HG03469 (cell line): Measurements from ENCODE around the gene CACNA1H.

Source experiments
- ATAC-seq: cut with Tn5 transposase; IDR thresholded peaks from one replicate; pipeline ENCODE4 v1.9.1; 2021; ENCODE audit warnings: mild to moderate bottlenecking, moderate library complexity, moderate number of reproducible peaks; ENCODE audit not compliant: unreplicated experiment

The CACNA1H gene

DNA sequence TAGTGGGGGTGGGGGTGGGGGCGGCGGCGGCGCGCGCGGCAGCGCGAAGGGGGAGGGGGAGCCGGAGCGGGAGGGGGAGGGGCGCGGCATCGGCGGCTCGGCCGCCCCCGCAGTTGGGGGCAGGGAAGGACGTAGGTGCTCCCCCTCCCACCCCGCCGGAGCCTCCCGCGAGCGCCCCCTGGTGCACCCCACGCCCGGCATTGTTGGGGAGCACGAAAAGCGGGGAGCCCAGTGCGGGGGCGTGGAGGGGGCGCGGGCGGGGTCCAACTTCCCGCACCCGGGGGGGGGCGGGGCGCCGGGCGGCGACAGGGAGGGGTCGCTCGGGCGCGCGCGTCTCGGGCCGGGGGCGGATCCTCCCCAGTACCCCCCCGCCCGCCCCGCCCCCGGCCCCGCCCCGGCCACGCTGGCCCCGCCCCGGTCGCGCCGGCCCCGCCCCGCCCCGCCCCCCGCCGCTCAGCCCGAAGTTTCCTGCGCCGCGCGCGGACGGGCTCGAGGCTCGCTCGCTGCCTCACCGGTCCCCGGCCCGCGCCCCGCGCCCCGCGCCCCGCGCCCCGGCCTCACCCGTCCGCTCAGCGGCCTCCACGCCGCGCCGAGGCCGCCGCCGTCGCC, at the start of gene CACNA1H:
TSS of gene CACNA1H (plus strand) at position 456 of the 609 bp plus-strand sequence. CDS start 632 bp downstream, outside the sequence.
- ATAC-seq: no peak

DNA sequence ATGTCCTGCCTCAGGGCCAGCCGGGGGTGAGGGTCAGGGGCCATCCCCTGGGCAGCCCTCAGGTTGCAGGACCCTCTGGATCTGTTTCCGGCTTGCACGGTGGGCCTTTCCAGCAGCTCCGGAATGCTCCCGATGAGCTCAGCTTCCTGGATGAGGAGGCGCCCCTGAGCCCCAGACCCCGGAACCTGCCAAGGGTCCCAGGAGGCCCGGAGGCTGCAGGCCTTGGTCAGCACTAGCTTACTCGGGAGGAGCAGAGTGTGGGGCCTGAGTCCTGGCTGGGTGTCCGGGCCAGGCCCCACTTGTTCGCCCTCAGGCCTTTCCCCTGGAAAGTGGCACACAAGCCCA, 49.3 kb upstream of the CACNA1H start:
- ATAC-seq: no peak

DNA sequence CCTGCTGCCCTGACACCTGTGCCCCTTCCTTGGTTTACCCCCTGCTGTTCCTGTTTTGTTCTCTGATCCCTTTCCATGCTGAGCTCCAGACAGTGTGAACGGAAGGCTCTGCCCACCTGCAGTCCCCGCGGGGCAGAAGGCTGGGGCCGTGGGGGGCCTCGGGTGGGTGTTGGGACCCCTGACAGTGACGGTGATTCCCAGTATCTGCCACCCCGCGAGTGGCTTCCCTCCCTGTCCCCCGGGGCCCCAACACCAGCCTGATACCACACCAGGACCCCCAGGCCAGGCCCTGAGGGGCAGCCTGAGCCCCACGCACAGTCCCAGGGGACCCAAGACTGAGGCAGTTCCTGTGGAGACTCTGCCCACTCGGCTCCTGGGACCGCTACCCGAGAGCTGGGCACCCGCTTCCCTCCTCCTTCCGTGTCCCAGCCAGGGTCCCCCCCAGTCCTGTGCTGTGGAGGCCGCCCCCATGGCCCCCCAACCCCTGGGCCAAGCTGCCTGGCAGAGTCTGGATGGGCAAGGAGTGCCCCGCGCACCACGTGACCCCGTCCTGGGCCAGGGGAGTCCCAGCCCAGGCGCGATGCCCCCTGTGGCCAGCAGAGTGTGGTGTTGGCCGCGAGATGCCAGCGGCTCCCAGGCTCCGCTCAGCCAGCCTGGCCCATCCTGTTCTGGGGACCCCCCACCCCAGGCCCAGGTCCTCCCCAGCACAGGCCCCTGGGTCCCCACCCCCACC, 46.9 kb upstream of the CACNA1H start:
- no peak for ATAC-seq

DNA sequence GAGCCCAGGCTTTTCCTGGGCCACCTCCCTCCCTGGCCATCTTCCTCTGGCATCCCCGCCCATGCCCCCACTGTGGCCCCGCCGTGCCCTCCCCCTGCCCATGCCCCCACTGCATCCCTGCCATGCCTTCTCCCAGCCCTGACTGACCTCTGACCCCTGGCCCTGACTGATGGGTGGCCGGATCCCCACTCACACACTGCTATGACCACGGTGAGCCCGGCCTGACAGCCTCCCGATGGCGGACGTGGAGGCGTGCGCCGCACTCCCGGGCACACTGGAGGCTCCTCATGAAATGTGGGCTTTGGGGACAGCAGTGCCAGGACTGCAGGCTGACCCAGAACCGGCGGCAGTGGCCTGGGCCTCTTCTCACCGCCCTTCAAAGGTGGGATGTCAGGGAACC, 46.2 kb upstream of the CACNA1H start:
- ATAC-seq: no peak

DNA sequence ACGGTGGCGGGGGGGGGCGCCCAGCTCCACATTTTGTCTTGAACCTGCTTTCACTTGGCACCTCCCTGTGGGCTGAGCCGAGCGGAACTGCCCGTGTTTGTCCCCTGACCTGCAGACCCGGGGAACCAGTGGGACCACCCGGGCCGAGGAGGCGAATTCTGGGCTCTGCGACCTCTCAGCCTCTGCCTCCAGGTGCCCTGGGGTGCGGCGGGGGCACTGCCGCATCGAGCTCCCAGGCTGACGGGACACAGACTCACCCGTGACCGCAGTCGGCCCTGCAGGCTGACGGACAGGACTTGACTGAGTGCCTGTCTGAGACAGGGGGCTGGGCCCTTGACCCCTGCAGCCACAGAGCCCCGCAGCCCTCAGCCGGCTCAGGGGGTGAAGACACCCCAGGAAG, 45.8 kb upstream of the CACNA1H start:
- ATAC-seq: no peak

DNA sequence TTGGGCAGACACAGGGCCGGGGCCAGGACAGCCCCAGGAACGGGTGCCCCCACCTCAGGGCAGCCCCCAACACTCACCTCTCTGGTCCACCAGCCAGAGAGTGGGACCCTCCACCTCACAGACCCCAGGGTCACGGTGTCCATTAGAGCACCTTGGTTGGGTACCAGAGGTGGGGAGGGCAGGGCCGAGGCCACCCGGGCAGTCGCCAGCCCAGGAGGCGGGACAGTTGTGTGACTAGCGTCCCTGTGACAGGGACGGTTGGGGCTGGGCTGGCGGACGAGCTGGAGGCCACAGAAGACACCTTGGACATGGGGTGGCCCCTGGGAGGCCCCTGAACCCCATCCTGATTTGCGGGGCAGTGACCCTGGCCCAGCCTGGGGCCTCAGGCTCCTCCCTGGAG, 45.2 kb upstream of the CACNA1H start:
- no peak for ATAC-seq

DNA sequence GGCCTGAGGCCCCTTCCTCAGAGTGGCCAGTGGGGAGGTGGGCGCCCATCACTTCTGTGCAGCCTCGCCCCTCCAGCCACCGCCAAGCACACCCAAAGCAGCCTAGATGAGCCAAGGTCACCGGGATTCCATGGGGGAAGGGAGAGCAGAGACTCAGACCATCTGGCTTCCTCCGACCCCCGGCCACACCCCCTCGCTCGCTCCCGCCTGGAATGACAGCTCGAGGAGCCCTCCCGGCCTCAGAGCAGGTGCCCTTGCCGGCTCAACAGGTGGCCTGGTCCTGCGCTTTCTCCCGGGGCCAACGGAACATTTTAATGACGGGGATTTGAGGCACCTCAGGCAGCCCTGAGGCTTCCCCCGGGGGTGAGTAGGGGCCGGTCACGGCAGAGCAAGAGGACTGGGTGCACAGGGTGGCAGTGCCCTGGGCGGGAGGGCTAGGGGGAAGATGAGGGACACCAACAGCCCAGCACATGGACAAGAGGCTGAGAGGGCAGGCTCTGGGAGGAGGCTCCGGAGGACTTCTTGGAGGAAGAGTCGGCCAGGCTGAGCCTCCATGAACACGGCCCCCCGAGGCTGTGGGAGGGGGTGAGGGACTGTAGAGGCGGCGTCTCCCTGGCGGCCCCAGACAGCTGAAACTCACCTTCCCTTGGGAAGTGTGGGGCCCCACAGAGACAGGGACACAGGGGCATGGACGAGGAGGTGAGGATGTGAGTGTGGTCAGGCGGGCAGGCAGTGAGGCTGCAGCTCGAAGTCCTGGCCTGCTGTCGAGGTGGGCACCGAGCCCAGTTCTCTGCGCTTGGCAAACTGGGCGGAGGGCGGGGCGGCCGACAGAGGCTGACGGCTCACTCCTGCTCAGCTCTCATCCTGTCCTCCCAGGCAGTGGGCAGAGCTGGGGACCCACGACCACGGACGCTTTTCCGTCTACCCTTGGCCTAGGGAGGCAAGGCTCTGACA, 44.3 kb upstream of the CACNA1H start:
- no peak for ATAC-seq

DNA sequence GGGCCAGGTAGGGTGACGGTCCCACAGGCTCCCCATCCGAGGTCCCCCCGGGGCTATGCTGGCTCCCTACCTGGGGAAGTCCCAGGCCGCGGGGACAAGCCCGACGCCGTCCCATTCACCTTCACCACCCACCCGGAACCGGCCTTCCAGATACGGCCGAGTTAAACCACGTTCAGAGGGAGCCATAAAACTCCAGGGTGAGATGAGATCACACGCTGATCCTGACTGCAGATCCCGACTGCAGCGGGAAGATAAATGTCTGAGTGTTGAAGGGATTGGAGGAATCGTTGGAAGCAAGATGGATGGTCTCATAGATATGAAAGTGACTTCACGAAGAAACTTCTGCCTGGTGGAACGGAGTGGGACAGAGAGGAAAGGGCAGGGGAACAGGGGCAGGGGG, 43.3 kb upstream of the CACNA1H start:
- ATAC-seq: no peak

DNA sequence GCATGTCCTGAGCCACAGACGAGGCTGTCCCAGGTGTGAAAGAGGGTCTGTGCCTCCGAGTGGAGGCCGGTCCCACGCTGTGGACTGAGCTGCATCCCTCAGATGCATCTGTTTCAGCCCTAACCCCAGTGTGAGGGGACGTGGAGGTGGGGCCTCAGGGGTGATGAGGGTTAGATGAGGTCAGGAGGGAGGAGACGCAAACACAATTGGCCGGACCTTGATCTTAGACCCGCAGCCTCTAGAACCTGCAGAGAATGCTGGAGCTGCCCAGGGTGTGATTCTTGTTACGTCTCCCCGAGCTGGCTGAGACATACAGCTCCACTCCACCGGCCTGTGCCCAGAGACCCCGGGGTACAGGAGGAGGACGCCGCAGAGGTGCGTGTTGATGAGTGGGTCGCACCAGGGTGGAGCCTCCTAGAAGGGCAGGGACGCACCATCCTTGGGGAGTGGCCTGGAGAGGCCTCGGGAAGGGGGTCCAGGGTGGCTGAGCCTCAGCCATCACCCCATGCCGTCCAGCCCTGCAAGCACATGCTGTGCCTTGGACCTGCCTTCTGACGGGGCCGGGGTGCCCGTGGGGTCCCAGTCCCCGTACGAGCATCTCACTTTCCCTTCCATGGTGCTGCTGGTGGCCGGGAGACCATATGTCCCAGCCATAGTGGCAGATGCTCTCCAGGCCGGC, 40.3 kb upstream of the CACNA1H start:
- no peak for ATAC-seq

DNA sequence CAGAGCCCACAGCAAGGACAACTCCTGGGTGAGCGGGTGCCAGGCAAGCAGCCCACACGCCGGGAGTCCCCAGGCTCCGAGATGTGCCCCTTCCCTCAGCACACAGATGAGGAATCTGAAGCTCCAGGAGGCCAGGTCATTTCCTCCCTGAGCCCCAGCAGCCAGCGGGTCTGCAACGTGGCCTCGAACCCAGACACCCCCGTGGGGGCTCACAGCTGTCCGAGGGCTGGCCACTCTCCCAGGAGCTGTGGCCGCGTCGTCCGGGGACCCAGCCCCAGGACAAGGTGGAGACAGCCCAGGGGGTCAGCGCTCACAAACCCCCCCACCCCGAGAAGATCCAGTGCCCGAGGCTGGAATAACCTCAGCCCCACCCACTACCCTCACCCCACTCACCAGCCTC, 39.4 kb upstream of the CACNA1H start:
- ATAC-seq: no peak

DNA sequence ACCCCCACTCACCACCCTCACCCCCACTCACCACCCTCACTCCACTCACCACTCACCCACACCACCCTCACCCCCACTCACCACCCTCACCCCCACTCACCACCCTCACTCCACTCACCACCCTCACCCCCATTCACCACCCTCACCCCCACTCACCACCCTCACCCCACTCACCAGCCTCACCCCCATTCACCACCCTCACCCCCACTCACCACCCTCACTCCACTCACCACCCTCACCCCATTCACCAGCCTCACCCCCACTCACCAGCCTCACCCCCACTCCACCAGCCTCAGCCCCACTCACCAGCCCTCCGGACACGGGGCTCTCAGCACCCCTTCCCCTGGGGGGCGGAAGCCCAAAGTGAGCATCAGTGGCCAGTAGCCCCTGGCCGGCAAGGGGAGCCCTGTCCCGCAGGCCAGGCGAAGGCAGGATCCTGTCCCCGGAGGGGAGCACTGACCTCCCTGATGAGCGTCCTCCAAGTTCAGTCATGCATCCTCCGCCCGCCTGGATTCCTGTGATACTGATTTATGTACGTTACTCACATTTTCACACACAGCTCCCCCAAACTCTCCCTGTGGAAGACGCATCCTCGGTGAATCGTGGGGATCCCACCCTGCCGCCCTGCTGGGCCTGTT, 38.9 kb upstream of the CACNA1H start:
- no peak for ATAC-seq

DNA sequence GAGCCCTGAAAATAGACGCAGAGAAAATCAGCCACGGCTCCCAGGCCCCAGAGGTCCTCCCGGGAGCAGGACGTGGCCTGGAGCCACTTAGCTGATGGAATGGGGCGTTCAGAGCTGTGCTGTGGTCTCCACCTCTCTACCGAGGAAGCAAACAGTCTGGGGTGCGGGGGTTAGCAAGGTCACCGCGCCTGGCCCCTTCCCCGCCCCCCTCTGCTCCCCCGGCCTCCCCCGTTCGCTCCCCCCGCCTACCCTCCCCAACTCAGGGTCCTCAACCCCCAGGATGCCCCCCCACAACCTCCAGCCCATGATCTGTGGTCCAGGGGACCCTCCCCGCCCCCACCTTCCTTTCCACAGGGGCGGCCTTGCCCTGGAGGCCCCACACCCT, 36.2 kb upstream of the CACNA1H start:
- no peak for ATAC-seq

DNA sequence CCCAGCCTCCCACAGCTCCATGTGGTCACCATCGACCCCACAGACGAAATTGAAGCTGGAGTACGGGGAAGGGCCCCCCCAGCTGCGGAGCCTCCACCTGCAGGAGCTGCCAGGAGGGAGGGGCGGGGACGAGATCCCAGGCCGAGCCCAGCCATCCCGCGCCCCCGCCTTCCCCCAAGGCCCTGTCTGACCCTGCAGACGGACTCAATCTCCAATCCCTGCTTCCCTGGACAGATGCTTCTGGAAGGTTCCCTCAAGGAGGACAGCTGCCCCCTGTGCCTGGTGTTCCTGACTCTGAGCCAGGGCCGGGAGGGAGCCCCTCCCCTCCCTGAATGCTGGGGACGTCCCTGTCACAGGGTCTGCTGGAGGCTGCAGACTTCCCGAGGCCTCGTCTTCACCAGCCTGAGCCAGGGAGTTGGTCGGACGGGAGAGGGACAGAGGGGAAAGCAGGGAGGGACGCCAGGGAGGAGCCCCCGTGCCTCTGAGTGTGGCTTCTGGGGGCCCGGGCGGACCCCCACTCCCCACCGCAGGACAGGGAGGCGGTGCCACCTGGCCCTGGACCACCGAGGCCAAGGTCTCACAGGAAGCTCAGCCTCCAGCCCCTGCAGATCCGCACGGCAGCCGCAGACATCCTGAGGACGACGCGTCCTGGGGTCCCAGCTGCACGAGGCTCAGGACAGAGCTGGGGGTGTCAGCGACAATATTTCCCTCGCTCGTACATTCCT, 35.6 kb upstream of the CACNA1H start:
- no peak for ATAC-seq

DNA sequence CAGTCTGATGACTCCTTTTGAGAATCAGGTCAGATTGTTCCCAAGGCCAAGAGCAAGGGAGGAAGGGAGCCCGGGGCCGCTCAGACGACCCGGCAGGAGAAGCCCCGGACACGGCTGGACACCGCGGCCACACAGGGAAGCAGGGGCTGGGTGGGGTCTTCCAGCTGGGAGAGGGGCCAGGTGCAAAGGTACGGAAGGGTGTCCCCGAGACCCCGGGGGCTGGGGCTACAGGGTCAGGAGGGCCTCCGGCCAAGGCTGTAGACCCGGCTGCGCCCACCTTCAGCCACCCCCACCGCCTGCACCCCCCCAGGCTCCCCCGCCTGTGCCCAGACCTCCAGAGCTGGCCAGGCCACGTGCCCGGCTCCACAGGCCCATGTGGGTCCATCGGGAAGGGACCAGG, 35.0 kb upstream of the CACNA1H start:
- ATAC-seq: no peak

DNA sequence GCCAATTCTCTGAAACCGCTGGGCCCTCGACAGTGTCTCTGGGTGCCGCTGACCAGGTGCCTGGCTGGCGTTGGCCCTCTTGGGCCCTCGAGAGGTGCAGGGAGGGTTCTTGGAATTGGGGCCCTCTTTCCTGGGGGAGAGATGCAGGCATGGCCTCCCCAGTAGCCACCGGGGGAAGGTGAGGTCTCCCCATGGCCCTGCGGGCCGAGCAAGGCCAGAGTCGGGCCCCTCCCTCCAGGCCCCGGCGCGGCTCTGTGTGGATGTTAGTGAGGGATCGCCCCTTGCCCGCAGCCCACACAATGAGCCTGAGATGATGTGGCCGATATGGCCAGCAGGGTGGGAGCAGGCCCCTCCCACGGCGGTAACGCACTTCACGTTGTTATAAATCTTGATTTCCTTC, 33.8 kb upstream of the CACNA1H start:
- ATAC-seq: no peak

DNA sequence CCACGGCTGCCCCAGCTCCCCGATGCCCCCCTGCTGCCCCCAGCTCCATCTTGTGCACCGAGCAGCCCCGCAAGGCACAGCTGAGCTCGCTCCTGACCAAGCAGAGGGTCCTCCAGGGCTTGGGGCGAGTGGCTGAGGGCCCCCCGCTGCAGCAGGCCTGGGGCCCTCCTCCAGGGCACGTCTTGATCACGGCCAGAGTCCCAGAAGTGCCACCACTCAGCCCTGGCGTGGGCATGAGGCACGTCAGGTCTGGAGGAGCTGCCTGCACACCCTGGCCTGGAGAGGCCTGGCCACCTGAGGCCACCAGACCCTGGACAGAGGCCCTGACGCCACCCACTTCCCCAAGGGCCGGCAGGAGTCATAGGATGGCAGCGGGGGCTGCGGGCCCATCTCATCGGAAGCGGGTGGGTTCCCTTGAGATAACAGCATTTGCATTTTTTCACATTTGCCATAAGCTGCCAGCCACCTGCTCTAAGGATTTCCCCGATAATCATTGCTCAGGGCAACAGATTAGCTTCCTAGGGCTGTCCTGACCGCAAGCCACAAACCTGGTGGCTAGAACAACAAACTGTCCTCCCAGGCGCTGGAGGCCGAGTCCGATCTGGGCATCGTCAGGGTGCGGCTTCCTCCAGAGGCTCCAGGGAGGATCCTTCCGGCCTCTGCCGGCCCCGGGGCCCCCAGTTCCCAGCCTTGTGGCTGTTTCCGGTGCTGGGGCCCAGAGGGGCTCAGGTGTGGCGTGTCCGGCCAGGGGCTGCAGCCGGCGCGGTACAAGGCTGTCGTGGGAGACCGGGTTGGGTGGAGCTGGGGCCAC, 32.9 kb upstream of the CACNA1H start:
- no peak for ATAC-seq

DNA sequence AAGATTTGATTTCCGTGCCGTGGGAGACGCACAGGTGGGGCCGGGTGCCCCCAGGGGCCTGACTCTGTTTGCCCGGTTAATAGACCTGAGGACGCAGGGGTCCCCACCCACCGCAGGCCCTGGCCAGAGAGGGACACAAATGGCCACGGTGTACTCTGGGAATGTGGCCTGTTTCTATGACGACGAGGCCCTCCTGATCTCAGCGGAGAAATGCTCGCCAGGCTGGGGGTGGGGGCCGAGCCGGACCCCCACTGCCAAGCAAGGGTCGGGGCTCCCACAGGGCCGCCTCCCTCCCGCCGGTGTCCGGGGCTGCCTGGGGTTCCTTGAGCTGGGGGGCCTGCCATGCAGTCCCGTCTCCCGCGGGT, 32.3 kb upstream of the CACNA1H start:
- no peak for ATAC-seq

DNA sequence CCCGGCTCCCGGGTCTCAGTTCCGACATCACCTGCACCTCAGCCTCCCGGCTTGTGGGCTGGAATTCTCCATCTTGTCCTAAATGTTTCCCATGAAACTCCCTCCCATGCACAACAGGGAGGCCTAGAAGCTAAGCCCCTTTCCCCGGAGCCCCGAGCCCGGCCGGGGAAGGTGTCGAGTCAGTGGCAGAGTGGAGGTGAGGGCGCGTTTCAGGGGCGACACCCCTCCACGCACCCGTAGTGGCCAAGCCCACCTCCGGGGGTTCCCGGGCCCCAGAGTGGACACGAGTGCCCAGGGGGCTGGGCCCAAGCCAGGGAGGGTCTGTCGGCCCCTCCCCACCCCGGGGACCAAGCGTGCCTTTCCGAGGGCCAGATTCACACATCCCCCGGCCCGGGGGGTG, 31.9 kb upstream of the CACNA1H start:
- ATAC-seq: no peak
